ENCODE results near the gene NBAS.

The NBAS gene

GRCh38 chr2:15539999-15540398 lies 21.1 kb downstream of the NBAS start:
- no peak overlapping the region for H3K18ac ChIP-seq (ENCODE audit: low read length)
- DNase-seq, result no peak
- H3K79me1 ChIP-seq (ENCODE audit: low read length), result no peaks in the 10 kb centered on the region
- no peak overlapping the region for H3K4me3 ChIP-seq (ENCODE audit: low read length)
- 100% methylated on average over 1 of the region's 3 CpGs for WGBS (ENCODE audit: extremely low coverage, insufficient coverage, low lambda C conversion rate)
- H2AK5ac ChIP-seq (ENCODE audit: low read length), result no peak overlapping the region
- H3K23ac ChIP-seq (ENCODE audit: low read length), result no peak overlapping the region
- no peak overlapping the region for H2BK15ac ChIP-seq (replicated peaks; ENCODE audit: low read depth)
- H4K8ac ChIP-seq (ENCODE audit: low read depth, low read length), result no peak overlapping the region
- no peak overlapping the region for H3K4ac ChIP-seq (ENCODE audit: low read depth, low read length)
- H3K4me2 ChIP-seq (ENCODE audit: low read length), result no peak overlapping the region
- H3K9ac ChIP-seq (ENCODE audit: low read length), result no peak overlapping the region
- no peaks in the 10 kb centered on the region for H3K36me3 ChIP-seq (ENCODE audit: control insufficient read depth, insufficient read depth, low read length)
- no peak overlapping the region for H2BK5ac ChIP-seq (ENCODE audit: low read length)
- no peaks in the 10 kb centered on the region for H3K4me1 ChIP-seq (ENCODE audit: control insufficient read depth, low read depth, low read length)
- no peak overlapping the region for H3K27ac ChIP-seq (ENCODE audit: low read depth, low read length)
- H3K27me3 ChIP-seq (ENCODE audit: insufficient read depth, low read length, poor library complexity), result no peaks in the 10 kb centered on the region
- no peak overlapping the region for H3K56ac ChIP-seq (ENCODE audit: low read length)
- no peak overlapping the region for H2BK120ac ChIP-seq (ENCODE audit: low read depth, low read length)
- H3K79me2 ChIP-seq (ENCODE audit: control insufficient read depth, insufficient read depth, low read length), result no peaks in the 10 kb centered on the region
- H4K5ac ChIP-seq (ENCODE audit: low read length), result no peak overlapping the region

- H3K4me2 ChIP-seq (ENCODE audit: low read length), result no peak overlapping the region
- DNase-seq, result no peak
- no peak overlapping the region for H2BK15ac ChIP-seq (replicated peaks; ENCODE audit: low read depth)
- no peaks in the 10 kb centered on the region for H3K36me3 ChIP-seq (ENCODE audit: control insufficient read depth, insufficient read depth, low read length)
- no peak overlapping the region for H2BK5ac ChIP-seq (ENCODE audit: low read length)
- no peak overlapping the region for H2AK5ac ChIP-seq (ENCODE audit: low read length)
- no peaks in the 10 kb centered on the region for H3K27me3 ChIP-seq (ENCODE audit: insufficient read depth, low read length, poor library complexity)
- H3K56ac ChIP-seq (ENCODE audit: low read length), result no peak overlapping the region
- no peak overlapping the region for H3K18ac ChIP-seq (ENCODE audit: low read length)
- H3K27ac ChIP-seq (ENCODE audit: low read depth, low read length), result no peak overlapping the region
- H3K79me1 ChIP-seq (ENCODE audit: low read length), result no peaks in the 10 kb centered on the region
- no peaks in the 10 kb centered on the region for H3K79me2 ChIP-seq (ENCODE audit: control insufficient read depth, insufficient read depth, low read length)
- no peak overlapping the region for H3K23ac ChIP-seq (ENCODE audit: low read length)
- H3K4me3 ChIP-seq (ENCODE audit: low read length), result no peak overlapping the region
- H4K5ac ChIP-seq (ENCODE audit: low read length), result no peak overlapping the region
- WGBS (ENCODE audit: extremely low coverage, insufficient coverage, low lambda C conversion rate), result no CpG with 5 or more reads among the region's 4 CpGs
- H3K4ac ChIP-seq (ENCODE audit: low read depth, low read length), result no peak overlapping the region
- H3K4me1 ChIP-seq (ENCODE audit: control insufficient read depth, low read depth, low read length), result no peaks in the 10 kb centered on the region
- no peak overlapping the region for H4K8ac ChIP-seq (ENCODE audit: low read depth, low read length)
- H2BK120ac ChIP-seq (ENCODE audit: low read depth, low read length), result no peak overlapping the region
- no peak overlapping the region for H3K9ac ChIP-seq (ENCODE audit: low read length)
These were observed 22.3 kb downstream of the NBAS start for GRCh38 chr2:15538792-15539191.

DNA sequence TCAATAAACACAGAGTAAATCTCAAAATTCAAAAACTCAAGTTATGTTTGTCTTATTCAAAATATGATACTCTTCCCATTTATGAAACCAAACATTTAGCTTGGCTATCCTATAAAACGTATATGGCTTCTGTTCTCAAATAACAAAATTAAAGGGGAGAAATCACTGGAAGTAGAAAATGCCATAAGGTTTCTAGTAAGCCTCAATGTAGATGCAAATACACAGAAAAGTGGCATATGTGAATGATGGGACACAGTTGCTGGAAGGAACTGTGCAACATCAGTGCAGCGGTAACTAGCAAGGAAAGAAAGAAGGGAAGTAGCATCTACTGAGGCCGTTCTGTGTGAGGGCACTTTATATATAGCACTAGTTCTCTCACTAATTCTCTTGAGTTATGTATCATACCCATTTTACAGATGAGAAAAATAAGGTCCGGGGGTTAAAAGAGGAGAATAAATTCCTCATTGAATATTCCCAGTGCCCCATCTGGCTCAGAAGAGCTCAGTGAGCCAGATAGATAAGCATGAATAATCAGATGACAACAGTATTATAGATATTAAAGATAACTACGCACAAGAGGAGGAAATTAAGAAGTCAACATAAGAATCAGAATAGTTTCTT lies 27.2 kb downstream of the NBAS start:
- Histone ChIP-seq H3K9ac (ENCODE audit: low read length) (no peak overlapping the region), H2BK5ac (ENCODE audit: low read length) (no peak overlapping the region), H3K4me3 (ENCODE audit: low read length) (no peak overlapping the region), H3K79me2 (ENCODE audit: control insufficient read depth, insufficient read depth, low read length) (no peaks in the 10 kb centered on the region), H2AK5ac (ENCODE audit: low read length) (no peak overlapping the region), H3K79me1 (ENCODE audit: low read length) (no peaks in the 10 kb centered on the region), H2BK15ac (replicated peaks; ENCODE audit: low read depth) (no peak overlapping the region), H3K18ac (ENCODE audit: low read length) (no peak overlapping the region), H3K27me3 (ENCODE audit: insufficient read depth, low read length, poor library complexity) (no peaks in the 10 kb centered on the region), H3K56ac (ENCODE audit: low read length) (no peak overlapping the region), H2BK120ac (ENCODE audit: low read depth, low read length) (no peak overlapping the region), H3K36me3 (ENCODE audit: control insufficient read depth, insufficient read depth, low read length) (no peaks in the 10 kb centered on the region), H4K8ac (ENCODE audit: low read depth, low read length) (no peak overlapping the region), H3K27ac (ENCODE audit: low read depth, low read length) (no peak overlapping the region), H3K4me2 (ENCODE audit: low read length) (no peak overlapping the region), H4K5ac (ENCODE audit: low read length) (no peak overlapping the region), H3K23ac (ENCODE audit: low read length) (no peak overlapping the region), H3K4ac (ENCODE audit: low read depth, low read length) (no peak overlapping the region), H3K4me1 (ENCODE audit: control insufficient read depth, low read depth, low read length) (no peaks in the 10 kb centered on the region)
- no peak for DNase-seq
- WGBS (ENCODE audit: extremely low coverage, insufficient coverage, low lambda C conversion rate), result no CpG with 5 or more reads among the region's 5 CpGs

DNA sequence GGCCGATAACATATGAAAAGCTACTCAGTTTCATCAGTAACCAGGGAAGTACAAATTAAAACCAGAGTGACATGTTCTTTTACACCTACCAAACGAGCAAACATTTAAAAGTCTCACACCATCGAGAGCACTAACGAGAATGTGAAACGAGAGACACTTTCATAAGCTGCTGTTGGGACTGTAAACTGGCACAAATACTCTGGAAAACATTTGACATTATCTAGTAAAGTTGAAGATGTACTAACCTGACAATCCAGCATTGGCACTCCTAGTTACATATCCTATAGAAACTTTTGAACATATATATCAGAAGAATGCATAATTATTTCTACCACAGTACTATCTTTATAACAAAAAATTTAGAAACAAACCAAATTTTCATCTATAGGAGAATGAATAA lies 28.1 kb downstream of the NBAS start:
- no peak overlapping the region for H4K5ac ChIP-seq (ENCODE audit: low read length)
- H2BK120ac ChIP-seq (ENCODE audit: low read depth, low read length), result no peak overlapping the region
- H3K4me2 ChIP-seq (ENCODE audit: low read length), result no peak overlapping the region
- H3K4me3 ChIP-seq (ENCODE audit: low read length), result no peak overlapping the region
- H3K27me3 ChIP-seq (ENCODE audit: insufficient read depth, low read length, poor library complexity), result no peaks in the 10 kb centered on the region
- no peak overlapping the region for H2BK15ac ChIP-seq (replicated peaks; ENCODE audit: low read depth)
- no peak overlapping the region for H3K56ac ChIP-seq (ENCODE audit: low read length)
- no peaks in the 10 kb centered on the region for H3K79me2 ChIP-seq (ENCODE audit: control insufficient read depth, insufficient read depth, low read length)
- no peak overlapping the region for H4K8ac ChIP-seq (ENCODE audit: low read depth, low read length)
- no peak overlapping the region for H3K27ac ChIP-seq (ENCODE audit: low read depth, low read length)
- WGBS (ENCODE audit: extremely low coverage, insufficient coverage, low lambda C conversion rate), result no CpG with 5 or more reads among the region's 5 CpGs
- no peaks in the 10 kb centered on the region for H3K79me1 ChIP-seq (ENCODE audit: low read length)
- H2BK5ac ChIP-seq (ENCODE audit: low read length), result no peak overlapping the region
- no peak overlapping the region for H3K23ac ChIP-seq (ENCODE audit: low read length)
- no peaks in the 10 kb centered on the region for H3K36me3 ChIP-seq (ENCODE audit: control insufficient read depth, insufficient read depth, low read length)
- no peak for DNase-seq
- H3K4me1 ChIP-seq (ENCODE audit: control insufficient read depth, low read depth, low read length), result no peaks in the 10 kb centered on the region
- no peak overlapping the region for H2AK5ac ChIP-seq (ENCODE audit: low read length)
- no peak overlapping the region for H3K18ac ChIP-seq (ENCODE audit: low read length)
- no peak overlapping the region for H3K4ac ChIP-seq (ENCODE audit: low read depth, low read length)
- H3K9ac ChIP-seq (ENCODE audit: low read length), result no peak overlapping the region

GRCh38 chr2:15531095-15531854 lies 29.9 kb downstream of the NBAS start:
- Histone ChIP-seq H2BK120ac (ENCODE audit: low read depth, low read length) (no peak overlapping the region), H3K27ac (ENCODE audit: low read depth, low read length) (no peak overlapping the region), H2BK15ac (replicated peaks; ENCODE audit: low read depth) (no peak overlapping the region), H3K79me2 (ENCODE audit: control insufficient read depth, insufficient read depth, low read length) (no peaks in the 10 kb centered on the region), H3K56ac (ENCODE audit: low read length) (no peak overlapping the region), H2BK5ac (ENCODE audit: low read length) (no peak overlapping the region), H3K4ac (ENCODE audit: low read depth, low read length) (no peak overlapping the region), H2AK5ac (ENCODE audit: low read length) (no peak overlapping the region), H3K4me3 (ENCODE audit: low read length) (no peak overlapping the region), H3K23ac (ENCODE audit: low read length) (no peak overlapping the region), H3K36me3 (ENCODE audit: control insufficient read depth, insufficient read depth, low read length) (no peaks in the 10 kb centered on the region), H3K27me3 (ENCODE audit: insufficient read depth, low read length, poor library complexity) (no peaks in the 10 kb centered on the region), H3K18ac (ENCODE audit: low read length) (no peak overlapping the region), H4K8ac (ENCODE audit: low read depth, low read length) (no peak overlapping the region), H3K4me2 (ENCODE audit: low read length) (no peak overlapping the region), H3K9ac (ENCODE audit: low read length) (no peak overlapping the region), H3K79me1 (ENCODE audit: low read length) (no peaks in the 10 kb centered on the region), H4K5ac (ENCODE audit: low read length) (no peak overlapping the region), H3K4me1 (ENCODE audit: control insufficient read depth, low read depth, low read length) (no peaks in the 10 kb centered on the region)
- no peak for DNase-seq
- no CpG with 5 or more reads among the region's 7 CpGs for WGBS (ENCODE audit: extremely low coverage, insufficient coverage, low lambda C conversion rate)

Measured in mesendoderm (in vitro differentiated cells).